ENCODE data around the gene CAMK2A.

DNA sequence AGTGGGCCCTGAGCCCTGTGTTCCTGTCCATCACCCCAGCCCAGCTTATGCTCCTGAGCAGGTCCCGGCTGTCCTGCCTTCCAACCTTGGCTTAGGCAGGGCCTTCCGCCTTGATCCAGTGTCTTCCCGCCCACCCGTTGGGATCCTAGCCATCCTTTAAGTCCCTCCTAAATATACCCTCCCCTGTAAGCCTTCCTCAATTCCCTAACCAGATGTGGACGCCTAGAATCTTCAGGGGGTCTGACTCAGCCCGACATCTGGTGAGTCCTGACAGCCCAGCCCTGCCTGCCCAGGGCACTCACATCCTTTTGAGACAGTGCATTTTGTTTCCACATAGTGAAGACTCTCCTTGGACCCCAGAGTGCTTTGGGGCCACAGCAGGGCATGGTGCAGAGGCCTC, 76.0 kb downstream of the CAMK2A start:
- TF ChIP-seq CTCF (IDR thresholded peaks at IDR 0.05) (no peak), POLR2AphosphoS5 (IDR thresholded peaks at IDR 0.05) (no peak), POLR2A (IDR thresholded peaks at IDR 0.05) (no peak), EP300 (IDR thresholded peaks at IDR 0.05) (no peak)

All from gastroesophageal sphincter (tissue), 3 donors.